HG03103 (cell line): Measurements from ENCODE around the gene MDFI.

ENCODE experiments used
- ATAC-seq: cut with Tn5 transposase; IDR thresholded peaks from one replicate; pipeline ENCODE4 v1.9.1; 2021; ENCODE audit warnings: low read depth; ENCODE audit not compliant: unreplicated experiment

MDFI gene, protein sequence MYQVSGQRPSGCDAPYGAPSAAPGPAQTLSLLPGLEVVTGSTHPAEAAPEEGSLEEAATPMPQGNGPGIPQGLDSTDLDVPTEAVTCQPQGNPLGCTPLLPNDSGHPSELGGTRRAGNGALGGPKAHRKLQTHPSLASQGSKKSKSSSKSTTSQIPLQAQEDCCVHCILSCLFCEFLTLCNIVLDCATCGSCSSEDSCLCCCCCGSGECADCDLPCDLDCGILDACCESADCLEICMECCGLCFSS

DNA sequence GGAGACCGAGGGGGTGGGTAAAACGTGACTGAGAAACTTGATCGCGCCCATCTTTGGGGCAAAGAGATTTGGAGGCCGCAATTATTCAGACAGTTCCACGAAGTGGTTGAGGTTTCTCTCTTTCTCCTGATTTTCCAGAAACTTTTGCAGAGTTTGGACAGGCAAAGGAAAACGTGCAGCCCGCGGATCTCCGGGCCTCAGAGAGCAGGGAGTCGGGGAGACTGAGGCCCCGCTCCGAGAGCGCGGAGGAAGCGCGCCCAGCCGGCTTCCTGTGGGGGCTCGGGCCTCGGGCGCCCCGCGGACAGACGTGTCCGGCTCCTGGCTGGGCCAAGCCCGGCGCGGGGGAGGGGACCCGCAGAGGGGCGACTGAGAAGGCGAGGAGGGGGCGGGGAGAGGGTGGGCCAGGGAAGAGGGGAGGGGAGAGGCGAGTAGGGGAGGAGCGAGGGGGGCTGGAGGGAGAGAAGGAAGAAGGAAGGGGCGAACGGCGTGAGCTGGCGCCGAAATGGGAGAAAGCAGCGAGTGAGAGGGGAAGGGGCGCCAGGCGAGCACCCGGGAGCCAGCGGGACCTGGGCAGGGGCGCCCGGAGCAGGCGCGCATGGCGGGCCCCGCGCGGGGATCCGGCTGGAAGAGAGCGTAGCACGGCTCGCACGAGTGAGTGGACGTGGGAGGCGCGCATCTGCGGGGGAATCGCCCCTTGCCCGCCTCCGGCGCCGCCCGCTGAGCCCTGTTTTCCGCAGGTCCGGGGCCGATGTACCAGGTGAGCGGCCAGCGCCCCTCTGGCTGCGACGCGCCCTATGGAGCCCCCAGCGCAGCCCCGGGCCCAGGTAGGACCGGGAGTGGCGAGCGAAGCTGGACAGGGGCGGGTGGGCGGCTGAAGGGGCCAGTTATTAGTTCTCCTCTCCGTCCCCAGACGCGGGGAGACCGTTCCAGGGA, at the start of gene MDFI:
TSS of gene MDFI (plus strand) at position 467 of the 933 bp plus-strand sequence. CDS start at position 749, 282 bp downstream.
- no peak for ATAC-seq

DNA sequence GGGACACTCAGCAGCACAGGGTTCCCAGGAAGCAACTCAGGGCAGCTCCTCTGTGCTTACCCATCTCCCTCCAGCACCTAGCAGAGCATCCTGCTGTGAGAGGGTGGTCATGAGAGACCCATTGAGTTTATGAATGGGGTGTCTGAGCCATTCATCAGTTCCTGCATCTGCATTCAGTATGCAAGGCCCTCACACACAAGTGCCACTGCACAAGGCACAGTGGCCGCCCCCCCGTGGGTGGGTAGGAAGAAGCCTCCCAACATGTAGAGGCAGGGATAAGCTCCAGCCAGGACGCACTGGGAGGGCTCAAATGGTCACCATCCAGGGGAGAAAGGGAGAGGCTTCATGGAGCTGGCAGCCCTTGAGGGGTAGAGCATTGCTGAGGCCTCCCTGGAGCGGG, 49.0 kb upstream of the MDFI start:
- ATAC-seq, result no peak

DNA sequence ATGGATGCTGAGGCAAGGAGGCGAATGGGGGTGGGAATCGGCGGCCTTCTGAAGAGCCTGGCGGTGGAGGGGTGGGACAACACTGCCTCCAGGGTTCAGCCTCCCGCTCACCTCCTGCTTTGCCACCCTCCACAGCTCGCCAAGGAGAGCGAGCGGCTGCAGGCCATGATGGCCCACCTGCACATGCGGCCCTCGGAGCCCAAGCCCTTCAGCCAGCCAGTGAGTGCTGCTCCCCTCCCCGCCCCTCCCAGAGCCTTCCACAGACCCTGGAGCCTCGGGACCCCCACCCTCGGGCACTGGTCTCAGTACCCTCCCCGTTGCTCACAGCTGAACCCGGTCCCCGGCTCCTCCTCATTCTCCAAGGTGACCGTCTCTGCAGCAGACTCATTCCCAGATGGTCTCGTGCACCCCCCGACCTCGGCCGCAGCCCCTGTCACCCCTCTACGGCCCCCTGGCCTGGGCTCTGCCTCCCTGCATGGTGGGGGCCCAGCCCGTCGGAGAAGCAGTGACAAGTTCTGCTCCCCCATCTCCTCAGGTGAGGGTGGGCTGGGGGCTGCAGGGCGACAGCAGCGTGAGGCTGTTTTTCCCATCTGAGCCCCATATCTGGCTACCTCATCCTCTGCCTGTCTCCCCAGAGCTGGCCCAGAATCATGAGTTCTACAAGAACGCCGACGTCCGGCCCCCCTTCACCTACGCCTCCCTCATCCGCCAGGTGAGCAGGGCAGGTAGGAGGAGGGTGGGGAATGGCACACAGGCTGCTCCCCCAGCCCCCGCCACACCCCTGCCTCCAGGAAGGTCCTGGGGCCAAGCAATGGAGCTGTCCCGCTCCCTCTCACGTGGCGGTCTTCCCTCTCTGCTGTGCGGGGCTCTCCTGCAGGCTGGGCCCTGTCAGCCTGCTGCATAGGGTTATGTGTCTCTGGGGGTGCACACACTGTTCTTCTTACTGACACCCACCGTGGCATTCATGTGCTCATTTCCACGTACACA, 48.3 kb upstream of the MDFI start:
- ATAC-seq, result no peak

DNA sequence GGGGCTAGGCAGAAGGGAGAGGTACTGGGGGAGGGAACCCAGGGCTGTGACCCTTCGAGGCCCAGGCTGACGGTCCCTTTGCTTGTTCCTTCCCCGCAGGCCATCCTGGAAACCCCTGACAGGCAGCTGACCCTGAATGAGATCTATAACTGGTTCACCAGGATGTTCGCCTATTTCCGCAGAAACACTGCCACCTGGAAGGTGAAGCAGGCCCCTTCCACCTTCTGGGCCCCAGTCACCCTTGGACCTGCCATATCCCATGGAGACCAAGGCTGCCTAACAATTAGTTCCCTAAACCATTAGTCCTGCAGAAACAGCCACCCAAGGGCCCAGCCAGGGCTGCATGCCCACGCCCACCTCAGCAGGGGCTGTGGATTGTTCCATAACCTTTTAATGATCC, 47.1 kb upstream of the MDFI start:
- no peak for ATAC-seq

DNA sequence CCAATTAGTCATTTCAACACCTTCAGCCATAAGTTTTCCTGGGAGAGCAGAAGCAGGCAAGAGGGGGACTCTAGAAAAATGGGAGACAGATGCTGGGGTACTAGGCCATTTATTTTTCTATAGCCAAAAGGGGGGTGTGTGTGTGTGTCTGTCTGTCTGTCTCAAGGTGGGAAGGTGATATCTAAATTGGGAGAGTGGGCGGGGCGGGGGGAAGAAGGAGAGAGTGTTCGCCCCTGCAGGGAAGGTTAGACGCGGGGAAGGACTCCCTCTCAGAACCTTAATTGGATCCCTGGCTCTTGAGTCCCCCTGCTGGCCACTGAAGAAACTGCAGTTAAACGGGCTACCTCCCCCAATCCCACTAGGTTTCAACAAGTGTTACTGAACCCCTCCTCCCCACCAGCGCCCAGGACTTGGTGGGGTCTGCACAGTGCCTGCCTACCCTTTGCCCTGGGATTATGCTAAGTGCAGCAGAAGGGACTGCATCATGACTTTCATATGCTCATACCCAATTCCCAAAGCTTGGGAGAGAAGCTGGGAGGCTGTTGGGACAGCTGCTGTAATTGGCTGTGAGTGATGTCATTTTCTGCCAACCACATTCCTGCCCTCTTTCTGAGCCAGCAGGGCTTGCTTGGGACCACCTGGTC, 46.3 kb upstream of the MDFI start:
- no peak for ATAC-seq

DNA sequence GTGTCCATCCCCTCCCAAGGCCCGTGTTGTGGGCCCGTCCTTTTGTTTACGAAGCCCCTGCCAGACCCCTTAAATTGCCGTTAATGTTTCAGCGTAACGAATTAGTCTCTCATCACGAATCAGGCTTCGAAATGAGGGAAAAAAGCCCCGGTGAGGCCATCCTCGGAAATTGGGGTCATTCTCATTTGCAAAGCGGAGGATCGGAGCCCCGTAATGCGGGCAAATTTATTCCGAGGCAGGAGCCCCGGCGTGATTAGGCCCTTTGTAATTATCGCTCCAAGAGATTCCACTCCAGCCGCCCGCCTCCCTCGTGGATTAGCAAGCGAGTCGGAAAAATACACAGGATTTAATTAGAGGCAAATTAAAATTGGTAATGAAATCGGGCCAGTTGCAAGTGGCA, 44.9 kb upstream of the MDFI start:
- ATAC-seq, result no peak

DNA sequence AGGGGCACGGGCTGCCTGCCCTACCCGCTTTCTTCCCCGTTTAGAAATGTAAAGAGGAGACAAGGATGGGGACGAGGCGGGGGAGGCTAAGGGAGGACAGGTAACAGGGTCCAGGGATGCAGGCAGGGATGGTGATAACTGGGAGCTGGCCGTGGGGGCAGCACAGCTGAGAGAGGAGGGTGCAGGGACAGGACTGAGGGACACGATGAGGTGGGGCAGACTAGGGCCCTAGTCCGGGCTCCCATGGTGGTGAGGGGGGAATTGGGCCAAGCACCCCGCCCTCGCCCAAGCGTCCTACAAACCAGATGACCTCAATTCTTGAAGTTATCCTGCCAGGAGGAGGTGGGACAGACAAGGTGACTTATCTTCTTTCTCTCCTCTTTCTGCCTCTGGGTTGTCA, 44.4 kb upstream of the MDFI start:
- ATAC-seq, result no peak

DNA sequence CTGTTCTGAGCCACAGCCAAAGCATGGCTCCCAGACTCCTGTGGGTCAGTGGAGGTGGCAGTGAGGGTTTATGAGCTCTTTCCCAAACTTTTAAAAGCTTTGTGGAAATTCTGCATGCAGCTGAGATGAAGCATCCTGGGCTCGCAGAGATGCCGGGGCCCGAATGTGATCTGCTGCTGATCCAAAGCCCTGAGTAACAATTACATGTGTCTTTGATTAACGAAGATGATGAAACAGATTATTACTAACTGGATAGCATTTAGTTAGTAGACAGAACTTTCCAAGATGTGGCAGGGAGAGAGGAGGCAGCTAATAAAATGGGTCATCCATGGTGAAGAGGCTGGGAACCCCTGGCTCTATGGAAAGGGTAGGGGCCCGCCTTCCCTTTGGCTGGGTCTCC, 43.9 kb upstream of the MDFI start:
- ATAC-seq, result no peak

DNA sequence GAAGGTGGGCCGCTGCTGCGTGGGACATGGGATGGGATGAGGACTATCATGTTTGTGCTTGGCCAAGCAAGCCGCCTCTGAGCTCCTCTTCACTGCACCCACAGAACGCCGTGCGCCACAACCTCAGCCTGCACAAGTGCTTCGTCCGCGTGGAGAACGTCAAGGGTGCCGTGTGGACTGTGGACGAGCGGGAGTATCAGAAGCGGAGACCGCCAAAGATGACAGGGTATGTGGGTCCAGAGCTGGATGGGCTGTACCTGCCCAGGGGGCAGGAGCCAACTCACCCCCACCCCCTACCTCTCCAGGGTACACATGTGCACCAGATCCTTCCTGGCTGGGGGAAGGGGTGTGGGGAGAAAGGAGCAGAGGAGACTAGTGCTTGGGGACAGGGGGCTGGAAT, 43.5 kb upstream of the MDFI start:
- ATAC-seq, result no peak

DNA sequence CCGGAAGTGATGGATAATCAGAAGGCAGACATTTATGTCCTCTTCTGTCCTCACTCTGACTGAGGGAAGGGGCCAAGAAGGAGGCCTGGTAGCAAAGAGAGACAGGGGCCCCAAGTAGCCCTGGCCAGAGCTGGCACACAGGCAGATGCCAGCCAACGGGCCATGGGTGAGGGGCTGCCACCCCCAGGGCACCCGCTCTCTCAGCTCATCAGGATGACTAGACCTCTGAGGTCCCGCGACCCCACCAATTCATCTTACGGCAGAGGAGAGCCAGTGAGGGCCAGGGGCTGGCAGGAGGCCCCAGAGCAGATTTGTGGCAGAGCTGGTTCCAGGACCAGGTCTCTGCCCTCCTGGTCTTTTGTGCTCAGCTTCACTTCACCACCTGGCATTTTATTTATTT, 43.1 kb upstream of the MDFI start:
- ATAC-seq, result no peak

DNA sequence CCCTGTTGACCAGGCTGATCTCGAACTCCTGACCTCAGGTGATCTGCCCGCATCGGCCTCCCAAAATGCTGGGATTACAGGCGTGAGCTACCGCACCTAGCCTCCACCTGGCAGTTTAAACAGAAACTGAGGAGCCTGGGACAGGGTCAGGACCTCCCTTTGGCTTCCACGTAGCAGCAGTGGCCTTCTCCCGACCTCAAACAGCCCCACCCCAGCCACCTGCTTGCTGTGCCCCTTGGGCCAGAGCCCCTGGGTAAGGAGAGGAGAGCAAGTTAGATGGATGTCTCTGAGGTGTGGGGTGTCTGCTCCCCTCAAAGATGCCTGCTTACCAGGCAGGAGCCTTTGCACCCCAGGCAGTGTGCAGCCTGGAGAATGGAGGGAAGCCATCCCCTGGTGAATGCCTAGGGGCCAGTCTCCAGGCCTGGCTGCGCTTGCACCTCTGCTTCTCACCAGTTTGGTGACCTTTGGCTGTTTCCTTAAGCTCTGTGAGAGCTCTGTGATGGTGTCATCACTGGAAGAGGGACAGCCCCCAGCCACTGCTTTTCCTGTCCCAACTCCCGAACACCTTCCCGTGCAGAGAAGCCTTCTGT, 42.1 kb upstream of the MDFI start:
- ATAC-seq, result no peak

DNA sequence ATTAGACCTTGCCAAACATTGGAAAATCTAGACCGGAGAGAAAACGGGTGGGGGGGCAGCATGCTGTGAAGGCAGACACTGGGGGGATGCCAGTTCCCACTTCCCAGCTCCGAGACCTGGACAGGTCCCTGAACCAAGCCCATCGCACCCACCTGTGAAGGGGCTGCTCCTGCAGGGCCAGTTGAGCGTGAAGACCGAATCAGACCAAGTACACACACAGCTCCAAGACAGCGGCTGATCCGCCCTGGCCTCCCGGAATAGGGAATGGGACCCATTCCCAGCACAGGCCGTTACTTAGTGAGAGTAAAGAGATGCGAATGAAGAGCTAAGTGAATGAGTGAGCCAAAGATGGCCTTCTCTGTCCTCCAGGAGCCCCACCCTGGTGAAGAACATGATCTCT, 41.5 kb upstream of the MDFI start:
- no peak for ATAC-seq

DNA sequence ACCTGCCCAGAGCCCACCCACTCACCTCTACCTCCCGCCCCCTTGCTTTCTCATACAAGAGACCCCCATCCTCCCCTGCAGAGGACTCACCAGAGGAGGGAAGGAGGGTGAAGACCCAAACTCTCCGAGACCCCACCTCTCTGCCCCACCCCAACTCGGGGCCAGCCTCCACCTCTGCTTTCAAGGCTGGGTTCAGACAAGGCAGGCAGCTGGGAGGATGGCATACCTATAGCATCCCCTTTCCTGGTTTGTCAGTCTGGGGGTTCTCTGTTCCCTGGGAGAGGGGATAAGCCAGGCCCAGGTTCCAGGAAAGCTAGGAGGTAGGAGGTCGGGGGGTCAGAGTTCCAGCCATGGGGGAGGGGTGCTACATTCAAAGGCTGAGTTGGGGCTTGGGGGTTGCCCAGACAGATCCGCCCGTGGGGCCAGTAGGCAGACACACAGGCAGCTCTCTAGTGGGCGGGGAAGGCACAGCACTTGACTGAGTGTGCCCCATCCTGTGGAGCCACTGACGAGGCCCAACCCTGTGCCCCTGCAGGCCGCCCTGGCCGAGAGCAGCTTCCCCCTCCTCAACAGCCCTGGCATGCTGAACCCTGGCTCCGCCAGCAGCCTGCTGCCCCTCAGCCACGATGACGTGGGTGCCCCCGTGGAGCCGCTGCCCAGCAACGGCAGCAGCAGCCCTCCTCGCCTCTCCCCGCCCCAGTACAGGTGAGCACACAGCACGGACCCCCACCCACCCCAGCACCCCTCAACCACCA, 40.8 kb upstream of the MDFI start:
- ATAC-seq, result no peak

DNA sequence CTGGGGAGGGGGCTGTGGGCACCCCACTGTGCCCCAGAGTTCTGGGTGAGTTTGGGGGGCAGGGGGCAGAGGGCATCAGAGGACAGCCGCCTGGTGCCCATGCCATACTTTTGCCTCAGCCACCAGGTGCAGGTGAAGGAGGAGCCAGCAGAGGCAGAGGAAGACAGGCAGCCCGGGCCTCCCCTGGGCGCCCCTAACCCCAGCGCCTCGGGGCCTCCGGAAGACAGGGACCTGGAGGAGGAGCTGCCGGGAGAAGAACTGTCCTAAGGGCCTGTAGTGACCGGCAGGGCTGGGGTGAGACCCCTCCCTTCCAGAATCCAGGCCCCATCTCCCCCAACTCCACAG, 39.6 kb upstream of the MDFI start:
- no peak for ATAC-seq

DNA sequence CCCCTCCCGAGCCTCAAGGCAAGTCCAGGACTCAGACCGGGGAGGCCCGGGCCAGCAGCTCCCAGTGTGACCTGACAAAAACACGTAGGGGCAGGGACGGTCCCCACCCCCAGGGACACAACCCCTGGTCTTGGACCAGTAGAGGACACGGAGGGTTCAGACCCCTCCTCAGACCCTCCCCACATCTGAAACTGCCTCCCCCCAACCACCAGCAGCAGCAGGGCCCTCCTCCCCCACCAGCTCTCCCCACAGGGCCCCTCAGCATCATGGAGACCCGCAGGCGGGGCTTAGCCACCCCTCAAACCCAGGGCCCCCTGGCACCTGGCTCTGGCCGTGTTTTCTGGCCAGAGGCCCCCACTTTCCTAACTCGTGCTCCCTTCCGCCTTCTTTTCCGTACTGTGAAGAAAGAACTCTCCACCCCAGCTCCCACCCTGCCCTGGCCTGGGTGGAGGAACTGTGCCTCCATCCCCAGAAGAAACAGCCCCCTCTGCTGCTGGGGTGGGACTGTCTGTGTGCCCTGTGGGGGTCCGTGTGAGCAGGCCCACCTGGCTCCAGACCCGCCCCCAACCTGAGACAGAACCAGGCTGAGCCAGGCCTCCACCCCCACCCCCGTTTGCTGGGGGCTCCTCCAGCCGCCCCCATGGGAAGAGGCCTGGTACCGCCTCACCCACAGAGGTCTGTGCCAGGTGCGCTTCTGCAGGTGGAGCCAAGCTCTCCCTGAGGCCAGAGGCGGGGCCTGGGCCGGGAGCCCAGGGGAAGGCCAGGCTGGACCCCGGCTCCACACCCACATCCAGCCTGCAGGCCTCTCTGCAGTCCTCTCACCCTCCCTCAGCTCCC, 39.0 kb upstream of the MDFI start:
- ATAC-seq, result no peak

DNA sequence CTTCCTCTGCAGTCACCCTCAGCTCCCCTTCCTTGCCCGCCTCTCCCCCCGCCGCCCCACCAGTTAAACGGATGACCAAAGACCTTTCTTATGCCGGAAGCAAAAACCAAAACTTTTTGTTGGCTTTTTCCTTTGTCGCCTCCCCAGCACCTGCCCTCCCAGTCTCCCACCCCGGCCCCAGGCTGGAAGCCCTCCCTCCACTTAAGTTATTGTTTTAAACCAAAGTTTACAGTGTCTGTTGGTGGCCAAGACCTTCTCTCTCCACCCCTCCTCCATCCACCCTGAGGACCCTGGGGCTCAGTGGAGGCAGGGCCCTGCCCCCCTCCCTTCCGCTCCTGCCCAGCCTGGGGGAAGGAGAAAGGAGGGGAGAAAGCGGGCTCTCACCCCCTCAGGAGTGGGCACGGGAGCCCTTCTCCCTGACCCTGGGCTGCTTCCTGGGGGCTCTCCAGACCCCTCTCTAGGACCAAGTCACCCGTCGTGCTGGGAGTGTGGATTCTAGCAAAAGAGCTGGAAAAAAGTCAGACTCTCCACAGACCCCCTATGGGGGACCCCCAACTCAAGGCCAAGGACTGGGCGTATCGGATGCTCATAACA, 38.3 kb upstream of the MDFI start:
- no peak for ATAC-seq

DNA sequence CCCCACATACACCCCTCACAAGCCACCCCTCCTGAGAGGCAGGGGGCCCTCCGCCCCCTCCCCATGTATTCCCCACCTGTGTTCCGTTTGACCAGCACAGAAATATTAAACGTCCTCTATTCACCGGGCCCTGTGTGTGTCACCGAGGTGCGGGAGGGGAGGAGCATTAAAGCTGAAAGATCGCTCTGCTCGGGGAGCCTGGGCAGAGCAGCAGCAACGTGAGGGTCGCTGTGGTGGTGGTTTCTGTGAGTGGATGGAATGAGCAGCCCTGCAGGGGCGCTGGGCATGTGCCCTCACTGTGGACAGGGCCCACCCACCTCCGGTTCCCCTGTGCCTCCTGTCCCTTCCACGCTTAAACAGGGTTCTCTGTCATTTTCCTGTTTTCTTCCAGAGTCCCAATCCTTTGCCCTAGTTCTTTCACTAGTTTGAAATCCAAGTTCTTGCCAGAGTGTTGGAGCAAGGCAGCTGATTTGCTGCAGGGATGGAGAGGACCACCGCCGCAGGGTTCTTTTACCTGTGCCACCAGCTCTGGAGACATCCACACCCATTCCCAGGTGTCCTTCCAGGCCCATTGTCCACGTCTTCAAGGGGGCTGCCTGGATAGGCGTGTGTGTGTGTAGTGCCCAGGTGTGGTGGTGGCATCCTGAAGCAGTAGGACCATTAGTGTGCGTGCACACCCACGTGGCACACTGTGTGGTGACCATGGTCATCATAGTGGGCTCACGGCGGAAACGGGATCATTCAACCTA, 37.6 kb upstream of the MDFI start:
- no peak for ATAC-seq

DNA sequence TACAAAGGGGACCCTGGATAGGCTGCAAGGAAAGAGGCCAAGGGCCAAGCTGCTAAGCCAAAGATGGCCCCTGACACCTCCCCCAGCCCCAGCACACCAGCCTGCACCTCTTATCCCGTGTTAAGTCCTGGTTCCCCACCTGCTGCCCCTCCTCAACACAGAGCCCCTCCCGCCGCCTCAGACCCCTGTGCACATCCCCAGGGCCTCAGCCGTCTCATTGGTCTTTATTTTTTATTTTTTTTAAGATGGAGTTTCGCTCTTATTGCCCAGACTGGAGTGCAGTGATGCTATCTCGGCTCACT, 37.1 kb upstream of the MDFI start:
- no peak for ATAC-seq
